GM21447 (cell line): ENCODE measurements around the gene SP3.
A peak's percentile ranks its signal among the peaks of the same experiment; 100 is the strongest.

Experiments
- ATAC-seq: cut with Tn5 transposase; IDR thresholded peaks from one replicate; pipeline ENCODE4 v1.9.1; 2021; ENCODE audit not compliant: unreplicated experiment

Gene SP3

GRCh38 chr2:173969886-173970285, 4.7 kb upstream of the SP3 start:
- ATAC-seq, result no peak

- ATAC-seq, result no peak
These were observed 3.4 kb upstream of the SP3 start for GRCh38 chr2:173968551-173968950.

GRCh38 chr2:173966274-173967098, 1.3 kb upstream of the SP3 start:
- no peak for ATAC-seq

GRCh38 chr2:173964565-173965371, 405 bp downstream of the SP3 start:
- peak; percentile 15 for ATAC-seq

GRCh38 chr2:173963817-173964564, 1.2 kb downstream of the SP3 start:
- ATAC-seq, result peak; percentile 52

- peak; percentile 21 for ATAC-seq
These were observed 1.8 kb downstream of the SP3 start for GRCh38 chr2:173963323-173963816.

GRCh38 chr2:173962583-173963110, 2.5 kb downstream of the SP3 start:
- no peak for ATAC-seq

GRCh38 chr2:173962031-173962430, 3.1 kb downstream of the SP3 start:
- no peak for ATAC-seq

- no peak for ATAC-seq
These were observed 3.8 kb downstream of the SP3 start for GRCh38 chr2:173961346-173961705.

GRCh38 chr2:173959909-173960308, 5.3 kb downstream of the SP3 start:
- no peak for ATAC-seq

- no peak for ATAC-seq
These were observed 5.8 kb downstream of the SP3 start for GRCh38 chr2:173959358-173959884.

GRCh38 chr2:173958198-173958846, 6.9 kb downstream of the SP3 start:
- no peak for ATAC-seq

GRCh38 chr2:173957517-173957916, 7.7 kb downstream of the SP3 start:
- no peak for ATAC-seq

GRCh38 chr2:173956454-173956853, 8.7 kb downstream of the SP3 start:
- ATAC-seq, result no peak

GRCh38 chr2:173955867-173956266, 9.3 kb downstream of the SP3 start:
- ATAC-seq, result no peak

GRCh38 chr2:173955004-173955403, 10.2 kb downstream of the SP3 start:
- ATAC-seq, result no peak

GRCh38 chr2:173953047-173953424, 12.1 kb downstream of the SP3 start:
- ATAC-seq, result no peak

- ATAC-seq, result no peak
These were observed 12.7 kb downstream of the SP3 start for GRCh38 chr2:173952267-173953046.

GRCh38 chr2:173948842-173949241, 16.3 kb downstream of the SP3 start:
- ATAC-seq, result no peak

GRCh38 chr2:173948198-173948597, 17.0 kb downstream of the SP3 start:
- ATAC-seq, result no peak
